Pancreas (tissue), 10 donors: ENCODE results near the gene OR2AE1. TPM values are rescaled to one million over a fixed set of nuclear protein-coding genes. Genes with fewer than 3 reads are reported as not detected.
"Not testable (repeated sequence)": the region's sequence is repeated elsewhere in the genome, so short reads cannot be mapped to it uniquely, and the experiment has no call there.

Experiments used
- ATAC-seq, 4 donors: fragments of 200-7000 bp; cut with Tn5 transposase; one replicate each; pipeline versions ENCODE4 v1.8.0 to v1.9.1; 2020; ENCODE audit warnings: mild to moderate bottlenecking in 4 of 4, moderate library complexity in 4 of 4
- DNase-seq, 6 donors: peaks; one replicate each; pipeline ENCODE4 v3.0.0-alpha.2; 2020
- FAIRE-seq: peaks from 2 replicates; lab custom pipeline; 2012; peaks lifted over from hg19 to GRCh38; lab: Jason Lieb, UNC
- H3K27ac ChIP-seq, 4 donors: fragments of 200-600 bp; sonication (generic); 1 replicate in 3 of 4; 2 replicates in 1 of 4; pipeline versions ENCODE4 v1.5.0 to v1.8.0; 2020
- H3K27me3 ChIP-seq, 4 donors: fragments of 200-600 bp; one replicate each; pipeline ENCODE4 v1.8.0; 2021
- H3K36me3 ChIP-seq, 3 donors: fragments of 200-600 bp; sonication (generic) in 1 of 3; one replicate each; pipeline versions ENCODE4 v1.5.0 to v1.8.0; 2020 to 2021
- H3K4me1 ChIP-seq, 3 donors: fragments of 200-600 bp; one replicate each; pipeline ENCODE4 v1.8.0; 2021
- H3K4me3 ChIP-seq, 4 donors: fragments of 200-600 bp; sonication (generic) in 2 of 4; one replicate each; pipeline versions ENCODE4 v1.5.0 to v1.8.0; 2020 to 2021
- H3K9me3 ChIP-seq, 4 donors: fragments of 200-600 bp; one replicate each; pipeline ENCODE4 v1.8.0; 2021
- CTCF ChIP-seq, 4 donors: fragments of 200-600 bp; sonication (generic) in 3 of 4; IDR thresholded peaks; one replicate each; pipeline versions ENCODE4 v1.5.0 to v1.8.0; 2021; ENCODE audit warnings: antibody characterized with exemption in 4 of 4
- WGBS, 2 donors: extraction: QIAGEN DNeasy Blood & Tissue Kit; methylation state at CpG; one replicate each; pipeline ENCODE4 v1.1.7; 2013; 5-methylcytosine and 5-hydroxymethylcytosine counted together
- intact Hi-C, 3 donors: fragments of 100-400 bp; cut with DNase I; formaldehyde crosslinking; loops; one replicate each; pipeline versions ENCODE4 v1.11.1 to v1.14.2; 2022
- polyA plus RNA-seq, 2 donors: library from polyadenylated mRNA; stranded (reverse); fragments of 200-250 nt; gene quantifications; one replicate each; pipeline ENCODE4 v1.2.3, GENCODE V29; 2013
- total RNA-seq, 6 donors: library from RNA; stranded (reverse); fragmentation: NEBNext Ultra II Directional in 4 of 6; extraction: Animal tissue kit (Norgen Biotek cat#: 25700) in 4 of 6; gene quantifications; one replicate each; pipeline versions ENCODE4 v1.2.1 to v1.2.4, GENCODE V29; 2021 to 2023
- donor health status: healthy with polysubstance abuse.
- donor health status: DM: no; HTN: no; CAD: no; lungs with moderate emphysema.
- donor health status: DM: no; HTN: no; CAD: no.
- donor health status: control.
- donor health status: control.
- donor health status: Bipolar disorder and iron deficiency.
- donor health status: DM: yes; HTN: yes; CAD: no.
- donor health status: DM: no; HTN: no; CAD: no.
- donor health status: DM: no; HTN: no; CAD: no.
- donor health status: DM: yes; HTN: yes; CAD: no.

Gene OR2AE1
- total and polyA plus RNA-seq, 8 donors: not detected

DNA sequence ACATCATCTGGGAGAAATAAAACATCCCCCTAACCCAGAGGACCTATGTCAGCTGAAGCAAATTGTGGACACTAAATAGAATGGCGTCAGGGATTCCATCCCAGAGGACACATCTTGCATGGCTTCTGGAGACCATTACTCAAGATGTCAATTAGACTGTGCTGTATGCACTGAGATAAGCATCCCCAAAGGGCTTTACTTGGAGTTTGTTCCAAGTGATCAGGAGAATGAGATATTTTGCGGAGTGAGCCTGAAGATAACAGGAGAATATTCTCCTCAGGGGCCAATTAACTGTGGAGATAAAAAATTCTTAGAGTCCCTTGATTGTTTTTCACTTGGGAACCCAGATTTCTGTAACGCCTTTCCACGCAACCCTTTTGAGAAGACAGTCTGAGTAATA is 4.5 kb upstream of the OR2AE1 start:
- no peak for ATAC-seq
- no peaks in the 10 kb centered on the region for H3K9me3 ChIP-seq
- no peak overlapping the region for H3K4me3 ChIP-seq
- H3K27me3 ChIP-seq: no peaks in the 10 kb centered on the region
- FAIRE-seq: no peak
- no peak for DNase-seq
- intact Hi-C loops: no loop called here
- no peaks in the 10 kb centered on the region for H3K4me1 ChIP-seq
- no peaks in the 10 kb centered on the region for H3K36me3 ChIP-seq
- no peak overlapping the region for H3K27ac ChIP-seq
- TF ChIP-seq CTCF (IDR thresholded peaks at IDR 0.05): no peak
- 84 to 89% methylated on average over 4 of the region's 4 CpGs for WGBS, 2 donors

- Histone ChIP-seq H3K4me1 (no peaks in the 10 kb centered on the region), H3K36me3 (no peaks in the 10 kb centered on the region), H3K27me3 (no peaks in the 10 kb centered on the region), H3K27ac (no peak overlapping the region), H3K9me3 (no peaks in the 10 kb centered on the region), H3K4me3 (no peak overlapping the region)
- WGBS, 2 donors: 85 to 90% methylated on average over 5 of the region's 5 CpGs
- intact Hi-C loops: no loop called here
- FAIRE-seq: no peak
- no peak for ATAC-seq
- TF ChIP-seq CTCF (IDR thresholded peaks at IDR 0.05): no peak
- no peak for DNase-seq
These were observed 342 bp downstream of the OR2AE1 start for GRCh38 chr7:99876491-99876890.

- Histone ChIP-seq H3K4me1 (no peaks in the 10 kb centered on the region), H3K36me3 (no peaks in the 10 kb centered on the region), H3K9me3 (no peaks in the 10 kb centered on the region), H3K27me3 (no peaks in the 10 kb centered on the region), H3K27ac (no peak overlapping the region), H3K4me3 (no peak overlapping the region)
- no peak for ATAC-seq
- TF ChIP-seq CTCF (IDR thresholded peaks at IDR 0.05): no peak
- FAIRE-seq: no peak
- WGBS, 2 donors: 81 to 90% methylated on average over 1 of the region's 1 CpG
- no peak for DNase-seq
- intact Hi-C loops: no loop called here
These were observed 8.6 kb downstream of the OR2AE1 start for GRCh38 chr7:99868246-99868645.

DNA sequence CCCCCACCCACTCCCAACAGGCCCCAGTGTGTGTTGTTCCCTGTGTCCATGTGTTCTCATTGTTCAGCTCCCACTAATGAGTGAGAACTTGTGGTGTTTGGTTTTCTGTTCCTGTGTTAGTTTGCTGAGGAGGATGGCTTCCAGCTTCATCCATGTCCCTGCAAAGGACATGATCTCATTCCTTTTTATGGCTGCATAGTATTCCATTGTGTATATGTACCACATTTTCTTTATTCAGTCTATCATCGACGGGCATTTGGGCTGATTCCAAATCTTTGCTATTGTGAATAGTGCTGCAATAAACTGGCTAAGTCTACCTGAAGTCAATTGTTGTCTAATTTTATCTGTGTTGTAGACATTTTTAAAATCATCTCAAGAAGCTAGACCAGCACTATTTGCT is 9.4 kb downstream of the OR2AE1 start:
- intact Hi-C loops, H3K4me3 ChIP-seq, ATAC-seq, H3K9me3 ChIP-seq, H3K27me3 ChIP-seq, FAIRE-seq, DNase-seq, H3K27ac ChIP-seq, H3K36me3 ChIP-seq, H3K4me1 ChIP-seq: not testable (repeated sequence)
- 88 to 94% methylated on average over 2 of the region's 2 CpGs for WGBS, 2 donors

DNA sequence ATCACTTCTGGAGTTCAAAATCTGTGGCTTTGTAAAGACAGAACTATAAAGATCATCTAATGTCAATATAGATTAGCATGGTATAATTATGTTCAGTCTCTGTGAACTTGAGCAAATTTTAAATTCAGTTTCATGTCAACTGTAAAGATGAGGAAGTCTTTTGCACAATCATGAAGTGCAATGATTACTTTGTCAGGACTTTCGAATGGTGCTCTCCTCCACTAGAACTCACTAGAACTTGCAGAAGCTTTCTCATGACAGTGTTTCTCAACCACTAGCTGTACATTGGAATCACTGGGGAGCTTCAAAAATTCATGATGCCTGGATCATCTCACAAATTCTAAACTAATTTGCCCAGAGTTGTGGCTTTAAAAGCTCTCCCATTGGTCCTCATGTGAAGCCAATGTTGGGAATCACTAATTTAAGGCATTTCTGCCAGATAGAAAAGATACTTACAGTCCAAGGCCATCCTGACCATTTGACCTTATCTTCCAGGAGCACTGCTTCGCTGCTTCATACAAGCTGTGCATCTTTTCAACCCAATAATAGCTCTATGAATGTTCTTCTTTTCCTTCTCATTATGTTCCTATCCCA is 12.9 kb downstream of the OR2AE1 start:
- no peak overlapping the region for H3K4me3 ChIP-seq
- H3K36me3 ChIP-seq: no peaks in the 10 kb centered on the region
- FAIRE-seq (no peak), DNase-seq (no peak), ATAC-seq (no peak)
- intact Hi-C loops: no loop called here
- H3K9me3 ChIP-seq: no peaks in the 10 kb centered on the region
- TF ChIP-seq CTCF (IDR thresholded peaks at IDR 0.05): no peak
- no peaks in the 10 kb centered on the region for H3K27me3 ChIP-seq
- 59 to 65% methylated on average over 2 of the region's 2 CpGs for WGBS, 2 donors
- no peaks in the 10 kb centered on the region for H3K4me1 ChIP-seq
- H3K27ac ChIP-seq: no peak overlapping the region
